ENCODE data around the gene NUP155.

DNA sequence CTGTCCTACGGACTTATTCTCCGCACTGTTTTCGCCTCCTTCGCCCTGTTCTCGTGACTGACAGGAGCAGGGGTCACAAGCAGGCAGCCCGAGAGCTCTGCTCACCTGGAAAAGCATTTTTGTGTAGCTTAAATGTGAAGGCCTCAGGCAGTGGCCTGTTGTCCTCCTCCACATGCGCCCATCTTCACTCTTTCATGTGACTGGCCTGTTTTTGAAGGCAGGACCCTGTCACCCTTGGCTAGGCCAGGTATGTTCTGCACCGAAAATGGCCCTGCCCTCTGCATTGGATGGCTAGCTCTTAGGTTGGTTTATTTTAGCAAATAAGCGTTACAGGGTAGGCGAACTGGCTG, 121.1 kb downstream of the NUP155 start:
- TF ChIP-seq POLR2A (IDR thresholded peaks at IDR 0.05): no peak
- TF ChIP-seq, protein P1, sequence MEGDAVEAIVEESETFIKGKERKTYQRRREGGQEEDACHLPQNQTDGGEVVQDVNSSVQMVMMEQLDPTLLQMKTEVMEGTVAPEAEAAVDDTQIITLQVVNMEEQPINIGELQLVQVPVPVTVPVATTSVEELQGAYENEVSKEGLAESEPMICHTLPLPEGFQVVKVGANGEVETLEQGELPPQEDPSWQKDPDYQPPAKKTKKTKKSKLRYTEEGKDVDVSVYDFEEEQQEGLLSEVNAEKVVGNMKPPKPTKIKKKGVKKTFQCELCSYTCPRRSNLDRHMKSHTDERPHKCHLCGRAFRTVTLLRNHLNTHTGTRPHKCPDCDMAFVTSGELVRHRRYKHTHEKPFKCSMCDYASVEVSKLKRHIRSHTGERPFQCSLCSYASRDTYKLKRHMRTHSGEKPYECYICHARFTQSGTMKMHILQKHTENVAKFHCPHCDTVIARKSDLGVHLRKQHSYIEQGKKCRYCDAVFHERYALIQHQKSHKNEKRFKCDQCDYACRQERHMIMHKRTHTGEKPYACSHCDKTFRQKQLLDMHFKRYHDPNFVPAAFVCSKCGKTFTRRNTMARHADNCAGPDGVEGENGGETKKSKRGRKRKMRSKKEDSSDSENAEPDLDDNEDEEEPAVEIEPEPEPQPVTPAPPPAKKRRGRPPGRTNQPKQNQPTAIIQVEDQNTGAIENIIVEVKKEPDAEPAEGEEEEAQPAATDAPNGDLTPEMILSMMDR (IDR thresholded peaks at IDR 0.05 in 4 of 5, conservative IDR thresholded peaks at IDR 0.05 in 1 of 5): no peak

All from gastrocnemius medialis (tissue), 4 donors.